K562 (cell line): Measurements from ENCODE around the gene ABCC9. TPM values are rescaled to one million over a fixed set of nuclear protein-coding genes. Genes with fewer than 3 reads are reported as not detected.

Source experiments
- ATAC-seq: fragments of 200-7000 bp; cut with Tn5 transposase; 3 replicates; pipeline ENCODE4 v1.9.1; 2020; ENCODE audit warnings: moderate library complexity
- BruUV-seq: library from RNA; stranded (reverse); fragments of 400-500 nt; replicated peaks from 2 replicates; lab custom pipeline; 2021; lab: Mats Ljungman, UMichigan
- CTCF ChIA-PET: fragments of 300-600 bp; formaldehyde crosslinking; extraction: SDS; loops from one replicate; lab custom pipeline; 2021; ENCODE audit warnings: low intra/inter-chr PET ratio; lab: Yijun Ruan, JAX
- POLR2A ChIA-PET: fragments of 300-600, 350-650 bp; sonication (Branson Sonifier 250); formaldehyde crosslinking; extraction: SDS; loops from one replicate; lab custom pipeline; 2021; ENCODE audit warnings: antibody characterized with exemption, inconsistent platforms; lab: Yijun Ruan, JAX
- DNase-seq, 4 experiments: peaks; one replicate each; pipeline versions ENCODE4 v3.0.0 to v3.0.0-alpha.2; 2011 to 2018; ENCODE audit warnings: low spot score in 3 of 4, mixed read lengths in 3 of 4; ENCODE audit errors: extremely low read depth in 1 of 4
- FAIRE-seq: peaks from 2 replicates; lab custom pipeline; 2011; peaks lifted over from hg19 to GRCh38; lab: Jason Lieb, UNC
- H2AFZ ChIP-seq: 2 replicates; pipeline ENCODE4 v1.6.0; 2011; ENCODE audit warnings: low read depth, low read length, control low read depth, inconsistent platforms
- H3K27ac ChIP-seq: fragments of 200-600 bp; 3 replicates; pipeline ENCODE4 v1.8.0; 2011; ENCODE audit warnings: low read depth, mild to moderate bottlenecking, control low read depth, inconsistent platforms, low read length, moderate library complexity, mixed read lengths; ENCODE audit errors: extremely low read depth
- H3K27me3 ChIP-seq, 2 experiments: fragments of 300-600 bp in 1 of 2; 2 replicates in 1 of 2; 3 replicates in 1 of 2; pipeline versions ENCODE4 v1.6.0 to v1.8.0; 2011; ENCODE audit warnings: inconsistent platforms in 2 of 2, low read length in 2 of 2, mild to moderate bottlenecking in 1 of 2, mixed read lengths in 1 of 2, moderate library complexity in 1 of 2; ENCODE audit not compliant: control insufficient read depth in 2 of 2, insufficient read depth in 2 of 2
- H3K36me3 ChIP-seq: fragments of 300-600 bp; 3 replicates; pipeline ENCODE4 v1.8.0; 2011; ENCODE audit warnings: mild to moderate bottlenecking, low read length, inconsistent platforms; ENCODE audit not compliant: control insufficient read depth, insufficient read depth
- H3K4me1 ChIP-seq, 2 experiments: fragments of 200-600 bp in 1 of 2; replicated peaks in 1 of 2; 2 replicates in 1 of 2; 3 replicates in 1 of 2; pipeline versions ENCODE4 v1.5.1 to v1.8.0; 2011; ENCODE audit warnings: inconsistent platforms in 2 of 2, low read length in 2 of 2, mild to moderate bottlenecking in 1 of 2, mixed read lengths in 1 of 2, moderate library complexity in 1 of 2; ENCODE audit not compliant: control insufficient read depth in 2 of 2, insufficient read depth in 2 of 2
- H3K4me2 ChIP-seq: 2 replicates; pipeline ENCODE4 v1.6.1; 2011; ENCODE audit warnings: low read length, control low read depth, inconsistent platforms, mixed read lengths; ENCODE audit not compliant: insufficient read depth
- H3K4me3 ChIP-seq: fragments of 200-600 bp; sonication (generic), shearing (Covaris generic); 2 replicates; pipeline ENCODE4 v1.5.1; 2016; ENCODE audit warnings: control low read depth, inconsistent platforms
- H3K79me2 ChIP-seq: fragments of 200-600 bp; 3 replicates; pipeline ENCODE4 v1.8.0; 2011; ENCODE audit warnings: low read length, inconsistent platforms; ENCODE audit not compliant: control insufficient read depth, insufficient read depth
- H3K9ac ChIP-seq, 2 experiments: 2 replicates each; pipeline versions ENCODE4 v1.6.0 to v1.6.1; 2011; ENCODE audit warnings: low read depth in 2 of 2, low read length in 2 of 2, control low read depth in 1 of 2, inconsistent platforms in 1 of 2, mild to moderate bottlenecking in 1 of 2, mixed read lengths in 1 of 2; ENCODE audit not compliant: insufficient read depth in 1 of 2
- H3K9me1 ChIP-seq: one replicate; pipeline ENCODE4 v1.6.0; 2011; ENCODE audit warnings: inconsistent platforms, mild to moderate bottlenecking, low read length, moderate library complexity; ENCODE audit not compliant: control insufficient read depth, insufficient read depth
- H3K9me3 ChIP-seq: replicated peaks from 2 replicates; pipeline ENCODE4 v1.5.1; 2011; ENCODE audit warnings: low read depth, low read length, inconsistent platforms; ENCODE audit not compliant: control insufficient read depth, insufficient read depth
- H4K20me1 ChIP-seq: replicated peaks from 2 replicates; pipeline ENCODE4 v1.6.1; 2011; ENCODE audit warnings: low read length, inconsistent platforms, mixed read lengths; ENCODE audit not compliant: control insufficient read depth, insufficient read depth
- DLX4 ChIP-seq: fragments of 250-450 bp; sonication (Bioruptor Pico); IDR thresholded peaks from 2 replicates; pipeline ENCODE4 v1.6.1; 2021; ENCODE audit warnings: mild to moderate bottlenecking
- HOXB6 ChIP-seq: fragments of 250-450 bp; sonication (Bioruptor Pico); IDR thresholded peaks from 2 replicates; pipeline ENCODE4 v1.5.1; 2022; ENCODE audit warnings: mild to moderate bottlenecking, borderline replicate concordance
- KDM1A ChIP-seq, 2 experiments: fragments of 450-650 bp; IDR thresholded peaks; 2 replicates each; pipeline ENCODE4 v1.6.1; 2016; ENCODE audit warnings: mild to moderate bottlenecking in 2 of 2
- RFX7 ChIP-seq: fragments of 250-450 bp; sonication (Bioruptor Pico); IDR thresholded peaks from 2 replicates; pipeline ENCODE4 v1.5.1; 2021; ENCODE audit warnings: mild to moderate bottlenecking
- SIN3B ChIP-seq: fragments of 450-650 bp; IDR thresholded peaks from 2 replicates; pipeline ENCODE4 v1.6.1; 2017; ENCODE audit warnings: low read depth, mild to moderate bottlenecking, moderate library complexity
- SIRT6 ChIP-seq: IDR thresholded peaks from one replicate; pipeline ENCODE4 v1.6.1; 2012; ENCODE audit warnings: low read depth, mild to moderate bottlenecking, control low read depth, inconsistent platforms, low read length, moderate library complexity
- SMARCE1 ChIP-seq: fragments of 450-650 bp; IDR thresholded peaks from 2 replicates; pipeline ENCODE4 v1.7.1; 2016; ENCODE audit warnings: mild to moderate bottlenecking
- TFAM ChIP-seq: fragments of 250-450 bp; sonication (Bioruptor Pico); conservative IDR thresholded peaks from 2 replicates; pipeline ENCODE4 v1.5.0; 2021; ENCODE audit warnings: mild to moderate bottlenecking, moderate library complexity
- ZC3H8 ChIP-seq: fragments of 450-650 bp; IDR thresholded peaks from 2 replicates; pipeline ENCODE4 v1.6.1; 2017
- WGBS: fragments of 100-300 bp; shearing (Covaris generic); methylation state at CpG from one replicate; pipeline ENCODE4 v1.1.6; 2016; ENCODE audit warnings: low coverage, mixed read lengths; ENCODE audit not compliant: insufficient coverage; ENCODE audit errors: missing lambda C conversion rate; 5-methylcytosine and 5-hydroxymethylcytosine counted together
- in situ Hi-C: fragments of 300-500 bp; cut with MboI; formaldehyde crosslinking; loops from 4 replicates; pipeline ENCODE4 v1.15.0; 2018; ENCODE audit warnings: inconsistent platforms, mixed read lengths
- intact Hi-C: fragments of 100-400 bp; cut with micrococcal nuclease; formaldehyde crosslinking; loops from 2 replicates; pipeline ENCODE4 v1.14.2; 2022
- polyA plus RNA-seq, 8 experiments: library from polyadenylated mRNA; depleted of rRNA in 4 of 8; stranded (reverse) in 5 of 8; unstranded in 3 of 8; fragments of >200 nt; fragmentation: Nextera tagmentation in 2 of 8; fragmentation: Illumina TruSeq in 1 of 8; extraction: Ambion mirVana in 2 of 8; extraction: Trizol in 1 of 8; gene quantifications; 2 replicates each; pipeline versions ENCODE4 v1.2.1 to v1.2.3, GENCODE V29; 2011 to 2014; ENCODE audit warnings: inconsistent platforms in 1 of 8, missing spikeins in 1 of 8
- total RNA-seq, 7 experiments: library from RNA; depleted of rRNA in 6 of 7; stranded (reverse); fragments of >200 nt in 6 of 7; fragmentation: Illumina TruSeq in 2 of 7; extraction: Trizol in 2 of 7; gene quantifications; 2 replicates each; pipeline versions ENCODE4 v1.2.1 to v1.2.3, GENCODE V29; 2011 to 2021; ENCODE audit warnings: low replicate concordance in 1 of 7
- TF ChIP-seq, protein P1 (sequence below), 2 experiments: fragments of 450-650 bp; IDR thresholded peaks; 2 replicates each; pipeline ENCODE4 v1.6.1; 2018; ENCODE audit warnings: mild to moderate bottlenecking in 2 of 2, low read depth in 1 of 2; ENCODE audit not compliant: partially characterized antibody in 2 of 2

Gene ABCC9
- total and polyA plus RNA-seq, 9 of the 15 experiments (the other 6 are each of a cell fraction or from before 2014, with no cell fraction given): 0.05 to 0.40 (median 0.18) TPM

DNA sequence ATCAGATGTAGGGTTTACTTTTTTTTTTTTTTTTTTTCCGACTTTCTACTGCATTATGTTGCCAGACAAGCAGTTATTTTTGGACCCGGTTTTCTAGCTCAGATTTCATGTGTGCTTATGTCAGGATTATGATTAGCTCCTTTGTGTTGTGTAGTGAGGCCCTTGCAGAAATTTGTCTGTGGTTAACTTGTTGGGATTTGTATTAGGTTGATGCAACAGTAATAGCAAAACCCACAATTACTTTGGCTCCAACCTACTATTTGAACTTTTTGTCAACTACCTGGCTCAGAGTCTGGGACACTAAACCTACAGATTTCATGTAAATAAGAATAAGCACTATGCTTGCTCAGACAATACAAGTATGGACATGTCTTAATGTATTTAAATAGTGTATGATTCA, 122.6 kb downstream of the ABCC9 start (continued):
- TF ChIP-seq, protein P1, sequence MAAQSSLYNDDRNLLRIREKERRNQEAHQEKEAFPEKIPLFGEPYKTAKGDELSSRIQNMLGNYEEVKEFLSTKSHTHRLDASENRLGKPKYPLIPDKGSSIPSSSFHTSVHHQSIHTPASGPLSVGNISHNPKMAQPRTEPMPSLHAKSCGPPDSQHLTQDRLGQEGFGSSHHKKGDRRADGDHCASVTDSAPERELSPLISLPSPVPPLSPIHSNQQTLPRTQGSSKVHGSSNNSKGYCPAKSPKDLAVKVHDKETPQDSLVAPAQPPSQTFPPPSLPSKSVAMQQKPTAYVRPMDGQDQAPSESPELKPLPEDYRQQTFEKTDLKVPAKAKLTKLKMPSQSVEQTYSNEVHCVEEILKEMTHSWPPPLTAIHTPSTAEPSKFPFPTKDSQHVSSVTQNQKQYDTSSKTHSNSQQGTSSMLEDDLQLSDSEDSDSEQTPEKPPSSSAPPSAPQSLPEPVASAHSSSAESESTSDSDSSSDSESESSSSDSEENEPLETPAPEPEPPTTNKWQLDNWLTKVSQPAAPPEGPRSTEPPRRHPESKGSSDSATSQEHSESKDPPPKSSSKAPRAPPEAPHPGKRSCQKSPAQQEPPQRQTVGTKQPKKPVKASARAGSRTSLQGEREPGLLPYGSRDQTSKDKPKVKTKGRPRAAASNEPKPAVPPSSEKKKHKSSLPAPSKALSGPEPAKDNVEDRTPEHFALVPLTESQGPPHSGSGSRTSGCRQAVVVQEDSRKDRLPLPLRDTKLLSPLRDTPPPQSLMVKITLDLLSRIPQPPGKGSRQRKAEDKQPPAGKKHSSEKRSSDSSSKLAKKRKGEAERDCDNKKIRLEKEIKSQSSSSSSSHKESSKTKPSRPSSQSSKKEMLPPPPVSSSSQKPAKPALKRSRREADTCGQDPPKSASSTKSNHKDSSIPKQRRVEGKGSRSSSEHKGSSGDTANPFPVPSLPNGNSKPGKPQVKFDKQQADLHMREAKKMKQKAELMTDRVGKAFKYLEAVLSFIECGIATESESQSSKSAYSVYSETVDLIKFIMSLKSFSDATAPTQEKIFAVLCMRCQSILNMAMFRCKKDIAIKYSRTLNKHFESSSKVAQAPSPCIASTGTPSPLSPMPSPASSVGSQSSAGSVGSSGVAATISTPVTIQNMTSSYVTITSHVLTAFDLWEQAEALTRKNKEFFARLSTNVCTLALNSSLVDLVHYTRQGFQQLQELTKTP (IDR thresholded peaks at IDR 0.05; ENCODE audit: low read depth in 1 of 2, partially characterized antibody in 2 of 2): no peak
- TF ChIP-seq SIN3B: no peak
- no peak for TF ChIP-seq KDM1A (IDR thresholded peaks at IDR 0.05)
- no peak for TF ChIP-seq SMARCE1

DNA sequence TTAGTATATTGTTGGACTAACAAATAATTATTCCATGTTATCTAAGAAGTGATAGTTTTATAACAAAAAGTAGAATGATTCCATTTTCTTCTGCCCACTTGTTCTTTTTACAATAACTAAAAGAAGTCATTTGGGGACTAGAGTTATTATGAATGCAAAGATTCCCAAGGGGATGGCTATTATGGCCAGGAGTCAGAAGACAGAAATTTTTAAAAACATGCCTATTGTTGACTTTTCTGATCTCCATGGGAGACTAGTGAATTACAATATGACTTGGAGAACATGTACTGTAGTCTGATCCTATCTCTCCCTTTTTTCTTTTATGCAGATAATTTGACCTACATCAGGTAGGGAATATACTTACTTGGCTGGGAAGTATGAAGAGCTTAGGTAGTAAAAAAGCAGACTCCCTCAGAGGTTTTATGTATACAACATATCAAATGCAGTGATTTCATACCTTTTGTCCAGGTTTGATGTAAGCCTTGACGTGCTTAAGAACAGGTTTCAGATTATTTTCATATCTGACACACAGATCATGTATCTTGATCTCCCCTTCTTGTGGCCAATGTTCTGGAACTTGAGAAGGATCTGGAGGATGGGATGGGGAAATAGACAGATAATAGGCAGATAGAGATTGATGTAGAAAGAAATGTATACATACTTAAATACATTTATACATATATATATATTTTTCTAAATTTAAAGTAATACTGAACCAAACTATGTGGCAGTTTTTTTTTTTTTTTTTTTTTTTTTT, 125.7 kb downstream of the ABCC9 start:
- ATAC-seq (no peak), DNase-seq (no peak), FAIRE-seq (no peak)
- POLR2A ChIA-PET: no interaction called here
- TF ChIP-seq SIRT6 (no peak), RFX7 (CRISPR knock-in tag) (no peak), ZC3H8 (no peak), DLX4 (CRISPR knock-in tag) (no peak), TFAM (CRISPR knock-in tag) (no peak), HOXB6 (CRISPR knock-in tag) (no peak)
- CTCF ChIA-PET: no interaction called here
- H3K4me3 ChIP-seq: no peak overlapping the region
- WGBS: 0% methylated on average over 1 of the region's 1 CpG
- H3K27me3 ChIP-seq: no peaks in the 10 kb centered on the region
- no peak overlapping the region for H3K4me2 ChIP-seq
- no peak overlapping the region for H3K27ac ChIP-seq
- in situ Hi-C loops (no loop called here), intact Hi-C loops (no loop called here)
- H2AFZ ChIP-seq: no peak overlapping the region
- H3K9me1 ChIP-seq: no peaks in the 10 kb centered on the region
- H3K79me2 ChIP-seq: no peaks in the 10 kb centered on the region
- H3K9ac ChIP-seq: no peak overlapping the region
- no peaks in the 10 kb centered on the region for H4K20me1 ChIP-seq
- H3K9me3 ChIP-seq: no peaks in the 10 kb centered on the region
- BruUV-seq: no TSS peak
- no peaks in the 10 kb centered on the region for H3K36me3 ChIP-seq
- no peaks in the 10 kb centered on the region for H3K4me1 ChIP-seq
